Activated CD4-positive, CD25-positive, alpha-beta regulatory T cell treated with anti-CD3 and anti-CD28 coated beads, Interleukin-2, amount 50 U/mL, for 72 hours (primary cell): ENCODE measurements around the gene LRP1.

Source experiments
- DNase-seq: peaks from one replicate; pipeline ENCODE4 v3.0.0; 2021

Gene LRP1

GRCh38 chr12:57215065-57215464 is 86.8 kb downstream of the LRP1 start:
- no peak for DNase-seq

DNA sequence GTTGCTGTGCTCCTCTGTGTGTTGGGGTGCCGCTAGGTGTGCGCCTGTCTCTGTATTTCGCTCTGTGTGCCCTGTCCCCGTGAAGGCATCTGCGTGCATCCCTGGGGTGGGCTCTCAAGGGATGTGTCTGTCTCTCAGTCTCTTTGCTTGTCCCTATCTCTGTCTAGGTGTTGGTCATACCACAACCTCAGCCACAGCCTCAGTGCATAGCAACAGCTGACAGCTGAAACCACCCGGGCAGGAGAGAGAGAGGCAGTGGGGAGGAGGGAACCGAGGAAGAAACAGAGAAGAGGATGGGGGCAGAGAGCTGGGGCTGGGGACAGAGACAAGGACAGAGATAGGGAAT is 87.4 kb downstream of the LRP1 start:
- no peak for DNase-seq

DNA sequence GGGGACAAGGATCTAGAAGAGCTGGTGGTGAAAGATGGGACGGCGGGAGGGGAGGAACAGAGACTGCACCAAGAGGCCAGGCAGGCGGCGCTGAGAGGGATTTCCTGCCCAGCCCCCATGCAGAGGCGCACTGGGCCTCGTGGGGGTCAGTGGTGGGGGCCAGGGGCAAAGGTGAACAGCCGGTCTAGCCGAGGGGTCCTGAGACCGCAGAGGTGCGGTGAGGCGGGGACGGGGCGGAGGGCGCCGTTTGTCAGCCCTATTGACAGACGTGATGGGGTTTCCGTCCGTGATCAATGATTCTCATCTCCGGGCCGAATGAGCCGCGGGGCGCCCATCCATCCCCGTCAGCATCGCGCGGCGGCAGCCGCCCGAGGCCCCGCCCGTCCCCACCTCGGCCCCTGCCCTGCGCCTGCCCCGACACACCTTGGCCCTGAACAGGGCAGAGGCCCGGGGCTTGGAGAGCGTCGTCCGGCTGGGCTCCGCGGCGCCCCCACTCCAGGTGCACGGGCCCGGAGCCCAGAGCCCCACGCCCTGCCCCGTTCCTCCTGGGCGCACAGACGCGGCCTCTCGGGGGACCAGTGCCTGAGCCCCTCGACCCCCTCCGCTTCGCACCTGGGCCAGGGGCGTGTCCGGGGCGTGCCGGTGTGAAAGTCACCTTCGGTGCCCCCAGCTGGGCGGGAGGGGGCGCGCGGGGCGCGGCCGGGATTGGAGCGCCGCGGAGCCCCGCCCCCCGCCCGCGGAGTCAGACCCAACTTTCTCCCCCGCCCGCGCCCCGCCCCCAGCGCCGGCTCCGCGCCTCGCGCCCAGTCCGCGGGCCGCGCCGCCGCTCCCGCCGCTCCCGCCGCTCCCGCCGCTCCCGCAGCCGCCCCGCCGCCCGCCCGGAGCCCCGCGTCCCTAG is 88.0 kb downstream of the LRP1 start, which contains the start of gene NXPH4:
NXPH4 (plus strand) TSS at position 781 of the 898 bp plus-strand sequence. CDS start 176 bp downstream, outside the sequence.
- DNase-seq = no peak

- DNase-seq = no peak
Measured at GRCh38 chr12:57216921-57217879, 88.9 kb downstream of the LRP1 start.

DNA sequence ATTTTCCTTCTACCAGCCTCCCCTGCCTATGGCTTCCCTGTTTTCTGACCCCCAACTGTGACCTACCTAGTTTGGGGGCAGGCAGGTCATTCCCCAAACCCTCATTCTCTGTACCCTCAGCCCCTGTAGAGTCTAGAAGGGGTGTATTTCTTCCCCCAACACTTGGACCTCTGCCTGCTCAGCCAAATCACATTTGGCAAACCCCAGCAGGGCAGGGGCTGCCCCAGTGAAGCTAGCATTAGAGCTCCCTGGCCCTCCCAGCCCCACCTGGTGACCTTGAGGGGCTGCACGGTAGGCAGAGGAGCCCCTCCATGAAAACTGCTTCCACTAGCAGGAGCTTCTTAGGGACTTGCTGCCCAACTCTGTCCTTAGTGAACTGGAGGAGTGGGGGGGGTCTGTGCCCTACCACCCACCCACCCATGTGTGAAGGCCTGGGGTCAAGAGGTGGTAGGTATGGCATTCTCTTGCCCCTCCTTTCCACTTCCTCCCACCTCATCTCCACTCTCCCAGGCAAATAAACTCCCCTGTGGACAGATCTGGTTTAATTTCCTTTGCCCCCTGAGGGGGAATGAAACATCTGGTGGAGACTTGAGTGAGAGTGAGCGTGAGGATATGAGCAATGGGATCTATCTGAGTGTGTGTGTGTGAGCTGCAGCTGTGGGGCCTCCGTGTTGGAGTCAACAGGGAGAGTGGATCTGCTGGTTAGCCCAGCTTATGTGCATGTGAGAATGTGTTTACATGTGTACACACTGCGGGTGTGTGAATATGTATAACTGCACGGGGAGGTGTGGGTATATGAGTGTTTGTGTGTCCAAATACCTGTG is 90.0 kb downstream of the LRP1 start:
- no peak for DNase-seq

- no peak for DNase-seq
Measured at GRCh38 chr12:57219205-57219992, 91.1 kb downstream of the LRP1 start.

GRCh38 chr12:57219993-57220754 is 91.9 kb downstream of the LRP1 start:
- no peak for DNase-seq

DNA sequence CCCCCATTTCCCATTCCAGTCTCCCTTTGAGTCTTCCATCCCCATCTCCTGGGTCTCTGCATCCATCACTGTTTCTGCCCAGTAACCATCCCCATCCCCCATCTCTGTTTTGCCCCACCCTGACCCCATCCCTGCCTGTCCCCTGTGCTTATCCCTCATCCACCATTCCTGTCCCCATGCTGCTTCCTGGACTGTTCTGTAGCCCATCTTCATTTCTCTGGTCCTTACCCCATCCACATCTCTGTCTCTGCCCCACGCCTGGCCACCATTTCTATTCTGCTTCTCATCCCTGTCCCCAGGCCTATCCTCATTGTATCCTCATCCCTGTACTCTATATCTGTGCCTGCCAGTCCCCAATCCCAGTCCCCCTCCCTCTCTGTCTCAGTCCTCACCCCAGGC is 92.5 kb downstream of the LRP1 start:
- no peak for DNase-seq

DNA sequence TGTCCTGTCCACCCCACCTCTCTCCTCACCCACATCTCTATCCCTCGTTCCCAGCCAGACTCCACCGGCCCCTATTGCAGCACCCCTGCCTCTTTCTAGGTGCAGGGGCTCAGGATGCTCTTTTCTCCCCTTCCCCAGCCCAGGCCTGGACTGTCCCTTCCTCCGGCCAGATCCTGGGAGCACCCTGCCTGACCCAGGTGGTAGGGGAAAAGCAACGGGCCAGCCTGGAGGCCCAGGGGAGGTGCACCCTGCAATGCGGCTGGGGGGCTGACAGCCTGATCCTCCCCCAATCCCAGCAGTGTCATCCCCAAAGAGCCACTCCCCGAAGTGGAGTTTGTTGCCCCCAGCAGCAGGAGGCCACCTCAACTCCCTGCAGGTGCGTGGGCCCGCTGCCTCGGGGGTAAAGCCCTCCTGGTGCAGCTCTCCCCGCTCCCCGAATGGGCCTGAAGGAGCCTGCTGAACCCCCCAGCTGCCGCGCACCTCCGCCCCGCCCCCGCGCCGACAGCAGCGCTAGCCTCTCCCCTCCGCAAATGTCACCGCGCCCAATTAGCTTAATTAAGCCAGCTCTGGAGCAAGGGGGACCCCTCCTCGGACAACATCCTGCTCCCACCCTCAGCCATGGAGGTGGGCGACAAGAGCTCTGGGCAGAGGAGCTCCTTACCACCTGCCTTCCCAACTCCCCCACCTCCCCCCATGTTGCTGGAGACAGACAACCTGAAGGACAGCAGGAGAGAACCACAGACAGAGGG is 93.1 kb downstream of the LRP1 start:
- DNase-seq = no peak

- DNase-seq = no peak
Measured at GRCh38 chr12:57222286-57223190, 94.3 kb downstream of the LRP1 start.

GRCh38 chr12:57223191-57224165 is 95.2 kb downstream of the LRP1 start:
- DNase-seq = peak; percentile 28

- no peak for DNase-seq
Measured at GRCh38 chr12:57224278-57224972, 96.1 kb downstream of the LRP1 start.

DNA sequence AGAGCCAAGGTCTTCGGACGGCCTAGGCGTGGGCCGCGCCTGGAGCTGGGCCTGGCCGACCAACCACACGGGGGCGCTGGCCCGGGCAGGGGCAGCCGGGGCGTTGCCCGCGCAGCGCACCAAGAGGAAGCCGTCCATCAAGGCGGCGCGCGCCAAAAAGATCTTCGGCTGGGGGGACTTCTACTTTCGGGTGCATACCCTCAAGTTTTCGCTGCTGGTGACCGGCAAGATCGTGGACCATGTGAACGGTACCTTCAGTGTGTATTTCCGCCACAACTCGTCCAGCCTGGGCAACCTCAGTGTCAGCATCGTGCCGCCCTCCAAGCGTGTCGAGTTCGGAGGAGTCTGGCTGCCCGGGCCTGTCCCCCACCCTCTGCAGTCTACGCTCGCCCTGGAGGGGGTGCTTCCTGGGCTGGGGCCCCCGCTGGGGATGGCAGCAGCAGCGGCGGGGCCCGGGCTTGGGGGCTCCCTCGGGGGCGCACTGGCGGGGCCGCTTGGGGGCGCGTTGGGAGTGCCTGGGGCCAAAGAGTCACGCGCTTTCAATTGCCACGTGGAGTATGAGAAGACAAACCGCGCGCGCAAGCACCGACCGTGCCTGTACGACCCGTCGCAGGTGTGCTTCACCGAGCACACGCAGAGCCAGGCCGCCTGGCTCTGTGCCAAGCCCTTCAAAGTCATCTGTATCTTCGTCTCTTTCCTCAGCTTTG is 96.8 kb downstream of the LRP1 start:
- DNase-seq = peak; percentile 73

DNA sequence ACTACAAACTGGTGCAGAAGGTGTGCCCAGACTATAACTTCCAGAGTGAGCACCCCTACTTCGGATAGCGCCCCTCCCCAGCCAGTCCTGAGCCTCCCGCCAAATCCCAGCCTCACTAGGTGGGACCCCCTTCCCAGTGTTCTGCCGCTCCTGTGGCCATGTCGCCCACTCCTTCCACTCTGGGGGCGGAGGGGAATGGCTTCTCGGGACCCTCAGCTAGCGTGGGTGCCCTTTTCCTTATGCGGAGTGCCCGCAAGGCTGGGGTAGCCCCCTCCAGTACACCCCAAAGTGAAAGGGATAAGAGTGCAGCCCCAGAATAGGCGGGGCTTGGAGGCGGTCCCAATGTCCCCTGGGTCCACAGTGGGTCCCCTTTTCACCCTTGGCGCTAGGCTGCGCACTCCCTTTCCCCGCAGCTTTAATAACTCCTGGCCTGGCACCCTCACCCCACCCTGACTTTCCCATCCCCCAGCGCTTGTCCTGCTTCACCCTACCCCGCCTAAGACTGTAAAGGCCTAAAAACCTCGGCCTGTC is 97.5 kb downstream of the LRP1 start:
- peak; percentile 28 for DNase-seq

- peak; percentile 27 for DNase-seq
Measured at GRCh38 chr12:57226588-57227314, 98.5 kb downstream of the LRP1 start.
